ENCODE data around the gene TOX3.

DNA sequence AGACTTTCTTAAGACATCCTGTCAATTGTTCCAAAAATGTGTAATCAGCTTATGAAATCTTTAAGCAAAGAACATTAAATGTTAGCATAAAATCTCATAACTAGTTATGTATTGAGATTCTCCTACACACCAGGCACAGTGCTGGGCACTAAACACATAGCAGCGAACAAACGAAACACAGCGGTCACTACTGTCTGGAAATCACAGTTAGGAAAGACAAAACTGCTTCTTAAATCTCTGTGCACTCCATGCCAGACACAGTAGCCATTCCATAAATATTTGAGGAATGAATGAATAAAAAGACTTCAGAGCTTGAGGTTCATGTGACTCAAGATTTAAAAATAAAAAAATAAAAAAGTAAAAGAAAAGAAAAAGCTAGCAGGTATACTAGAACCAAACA, 20.1 kb downstream of the TOX3 start:
- TF ChIP-seq PAX5 (IDR thresholded peaks at IDR 0.05; ENCODE audit: insufficient read depth, low read length, severe bottlenecking) = no peak
- no peak for TF ChIP-seq POLR2A (IDR thresholded peaks at IDR 0.05; ENCODE audit: low read depth, low read length)
- TF ChIP-seq POLR2AphosphoS5 (IDR thresholded peaks at IDR 0.05; ENCODE audit: low read depth, low read length) = no peak
- TF ChIP-seq TAF1 (IDR thresholded peaks at IDR 0.05; ENCODE audit: low read depth, low read length) = no peak
- no peak for TF ChIP-seq SPI1 (IDR thresholded peaks at IDR 0.05; ENCODE audit: low read depth, low read length)

Measured in GM12891 (cell line).